Hepatocyte (in vitro differentiated cells): Measurements from ENCODE around the gene NT5E.

ENCODE experiments used
- EZH2 ChIP-seq: fragments of 200-600 bp; sonication (generic); IDR thresholded peaks from 2 replicates; pipeline ENCODE4 v1.6.1; 2016; ENCODE audit warnings: antibody characterized with exemption, mild to moderate bottlenecking, borderline replicate concordance
- EZH2phosphoT487 ChIP-seq: fragments of 200-600 bp; sonication (generic); IDR thresholded peaks from one replicate; pipeline ENCODE4 v1.6.1; 2018; ENCODE audit warnings: antibody characterized with exemption, mild to moderate bottlenecking, low read depth, moderate library complexity; ENCODE audit not compliant: unreplicated experiment, severe bottlenecking
- TF ChIP-seq, protein P1 (sequence below): fragments of 200-600 bp; sonication (generic); IDR thresholded peaks from 2 replicates; pipeline ENCODE4 v1.5.1; 2016; ENCODE audit warnings: antibody characterized with exemption, mild to moderate bottlenecking; ENCODE audit not compliant: poor library complexity

DNA sequence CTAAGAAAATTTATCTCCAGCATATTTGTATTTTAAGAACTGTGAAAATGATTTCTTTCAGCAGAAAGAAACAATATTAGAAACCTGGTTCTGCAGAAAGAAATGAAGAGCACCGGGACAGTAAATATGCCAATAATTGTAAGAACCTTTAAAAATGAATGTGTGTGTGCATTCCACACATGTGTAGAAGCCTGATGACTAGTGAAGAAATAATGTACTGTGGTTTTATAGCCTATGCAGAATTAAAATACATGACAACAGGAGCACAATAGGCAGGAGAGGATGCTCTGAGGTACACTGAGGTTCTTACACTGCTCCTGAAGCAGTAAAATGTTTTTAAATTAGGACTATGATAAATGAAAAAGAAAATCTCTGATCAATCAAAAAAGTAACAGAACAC is 94.9 kb downstream of the NT5E start:
- TF ChIP-seq EZH2 (no peak), EZH2phosphoT487 (no peak)
- TF ChIP-seq, protein P1, sequence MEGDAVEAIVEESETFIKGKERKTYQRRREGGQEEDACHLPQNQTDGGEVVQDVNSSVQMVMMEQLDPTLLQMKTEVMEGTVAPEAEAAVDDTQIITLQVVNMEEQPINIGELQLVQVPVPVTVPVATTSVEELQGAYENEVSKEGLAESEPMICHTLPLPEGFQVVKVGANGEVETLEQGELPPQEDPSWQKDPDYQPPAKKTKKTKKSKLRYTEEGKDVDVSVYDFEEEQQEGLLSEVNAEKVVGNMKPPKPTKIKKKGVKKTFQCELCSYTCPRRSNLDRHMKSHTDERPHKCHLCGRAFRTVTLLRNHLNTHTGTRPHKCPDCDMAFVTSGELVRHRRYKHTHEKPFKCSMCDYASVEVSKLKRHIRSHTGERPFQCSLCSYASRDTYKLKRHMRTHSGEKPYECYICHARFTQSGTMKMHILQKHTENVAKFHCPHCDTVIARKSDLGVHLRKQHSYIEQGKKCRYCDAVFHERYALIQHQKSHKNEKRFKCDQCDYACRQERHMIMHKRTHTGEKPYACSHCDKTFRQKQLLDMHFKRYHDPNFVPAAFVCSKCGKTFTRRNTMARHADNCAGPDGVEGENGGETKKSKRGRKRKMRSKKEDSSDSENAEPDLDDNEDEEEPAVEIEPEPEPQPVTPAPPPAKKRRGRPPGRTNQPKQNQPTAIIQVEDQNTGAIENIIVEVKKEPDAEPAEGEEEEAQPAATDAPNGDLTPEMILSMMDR: no peak
